ENCODE results near the gene CWC25.
"Not testable (repeated sequence)": the region's sequence is repeated elsewhere in the genome, so short reads cannot be mapped to it uniquely, and the experiment has no call there.

CWC25 gene

GRCh38 chr17:38824899-38825761 lies at the start of gene CWC25:
CWC25 (minus strand) TSS chr17:38825321; CDS start chr17:38825183, 138 bp downstream.
- DNase-seq (ENCODE audit: low read depth, low spot score): peak; percentile 97

GRCh38 chr17:38873640-38874380 lies 48.7 kb upstream of the CWC25 start:
- no peak for DNase-seq (ENCODE audit: low read depth, low spot score)

GRCh38 chr17:38872671-38873385 lies 47.7 kb upstream of the CWC25 start:
- DNase-seq (ENCODE audit: low read depth, low spot score): no peak

- no peak for DNase-seq (ENCODE audit: low read depth, low spot score)
Measured at GRCh38 chr17:38872027-38872511, 46.9 kb upstream of the CWC25 start.

GRCh38 chr17:38871247-38872015 lies 46.3 kb upstream of the CWC25 start:
- no peak for DNase-seq (ENCODE audit: low read depth, low spot score)

GRCh38 chr17:38870259-38871165 lies 45.4 kb upstream of the CWC25 start:
- DNase-seq (ENCODE audit: low read depth, low spot score): no peak

- peak; percentile 46 for DNase-seq (ENCODE audit: low read depth, low spot score)
Measured at GRCh38 chr17:38869526-38870258, 44.6 kb upstream of the CWC25 start, which contains the start of gene LASP1. LASP1 (plus strand) TSS chr17:38870058; CDS start chr17:38870190, 132 bp downstream.

- DNase-seq (ENCODE audit: low read depth, low spot score): no peak
Measured at GRCh38 chr17:38868817-38869525, 43.9 kb upstream of the CWC25 start.

- DNase-seq (ENCODE audit: low read depth, low spot score): no peak
Measured at GRCh38 chr17:38867968-38868816, 43.1 kb upstream of the CWC25 start.

GRCh38 chr17:38867179-38867967 lies 42.3 kb upstream of the CWC25 start:
- no peak for DNase-seq (ENCODE audit: low read depth, low spot score)

GRCh38 chr17:38864636-38865398 lies 39.7 kb upstream of the CWC25 start:
- no peak for DNase-seq (ENCODE audit: low read depth, low spot score)

GRCh38 chr17:38861399-38861843 lies 36.3 kb upstream of the CWC25 start:
- DNase-seq (ENCODE audit: low read depth, low spot score): no peak

GRCh38 chr17:38857271-38857670 lies 32.1 kb upstream of the CWC25 start:
- DNase-seq (ENCODE audit: low read depth, low spot score): no peak

- DNase-seq (ENCODE audit: low read depth, low spot score): not testable (repeated sequence)
Measured at GRCh38 chr17:38855101-38855714, 30.1 kb upstream of the CWC25 start.
